T-helper 1 cell treated with Interleukin-12 subunit alpha and Interleukin-12 subunit beta and Interleukin-4 antibody, amounts not matched to agents 30 ng/mL and 1 ng/mL, for 36 hours (primary cell): Measurements from ENCODE around the gene KCNMB2. TPM values are rescaled to one million over a fixed set of nuclear protein-coding genes. Genes with fewer than 3 reads are reported as not detected.

ENCODE experiments used
- intact Hi-C: fragments of 100-400 bp; cut with micrococcal nuclease; formaldehyde crosslinking; loops from one replicate; pipeline ENCODE4 v1.15.1; 2024
- total RNA-seq: library from RNA; stranded (reverse); gene quantifications from 2 replicates; pipeline ENCODE4 v1.2.3, GENCODE V29; 2022

KCNMB2 gene
- total RNA-seq, 1 donor from 2014 or later = not detected

DNA sequence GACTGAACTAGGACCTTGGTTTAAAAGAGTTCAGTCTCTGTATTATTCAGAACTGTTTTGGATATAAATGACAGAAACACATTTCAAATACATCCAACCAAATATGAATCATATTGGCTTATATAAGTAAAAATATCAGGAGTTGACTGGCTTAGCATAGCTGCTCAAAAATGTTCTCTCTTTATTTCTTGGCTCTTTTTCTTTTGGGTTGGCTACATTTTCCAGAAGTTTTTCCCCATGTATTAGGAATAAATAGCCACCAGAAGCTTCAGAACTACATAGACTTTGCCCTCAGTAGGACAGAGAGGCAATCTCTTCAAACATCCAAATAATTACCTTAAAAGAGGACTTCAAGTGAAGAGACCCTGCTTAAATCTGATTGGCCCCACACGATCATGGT is 32.7 kb downstream of the KCNMB2 start:
- intact Hi-C loops = no loop called here

GRCh38 chr3:178569826-178570225 is 33.6 kb downstream of the KCNMB2 start:
- intact Hi-C loops = no loop called here

DNA sequence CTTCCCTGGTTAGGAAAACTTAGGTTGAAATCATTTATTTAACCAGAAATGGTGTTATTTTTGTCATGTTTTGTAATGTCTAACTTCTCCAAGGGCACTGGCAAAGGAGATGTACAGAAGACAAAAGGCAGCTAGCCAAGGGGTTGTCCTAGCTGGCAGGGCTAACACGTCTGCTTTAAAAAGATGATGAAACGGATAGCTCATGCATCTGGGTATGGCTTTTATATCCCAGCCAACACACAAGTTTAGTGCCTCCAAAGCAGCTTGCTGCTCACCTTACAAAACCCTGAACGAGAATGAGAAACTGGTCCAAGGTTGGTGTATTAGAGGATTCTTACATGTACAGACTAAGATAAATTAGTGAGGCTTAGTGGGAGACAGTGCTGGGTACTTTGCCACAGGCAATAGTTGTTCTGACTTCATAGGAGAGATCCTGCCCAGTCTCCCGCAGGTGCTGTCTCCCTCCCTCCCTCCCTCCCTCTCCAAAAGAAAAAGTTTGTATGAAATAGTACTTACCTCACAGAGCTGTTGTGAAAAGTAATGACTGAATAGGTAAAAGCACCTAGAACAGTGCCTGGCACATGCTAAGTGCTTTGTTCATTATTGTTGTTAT is 47.8 kb downstream of the KCNMB2 start:
- intact Hi-C loops = no loop called here

- intact Hi-C loops = no loop called here
Measured at GRCh38 chr3:178584722-178585380, 48.6 kb downstream of the KCNMB2 start.

DNA sequence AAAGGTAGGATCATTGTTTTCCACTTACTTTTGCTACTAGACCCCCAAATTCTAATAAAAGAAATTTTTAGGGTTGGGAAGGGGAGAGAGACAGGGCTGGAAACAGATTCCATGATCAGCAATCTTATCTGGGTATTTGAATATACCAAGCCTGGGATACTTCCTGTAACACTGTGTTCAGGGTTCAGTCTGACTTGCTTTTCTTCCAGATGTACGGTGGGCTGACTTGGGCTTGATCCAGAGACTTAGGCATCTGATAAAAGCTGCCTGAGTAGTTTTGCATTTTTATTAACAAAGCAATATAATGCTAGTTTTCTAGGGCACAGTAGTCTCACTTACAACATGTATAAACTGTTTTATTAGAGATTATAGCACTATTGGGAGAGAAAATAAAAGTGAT is 49.2 kb downstream of the KCNMB2 start:
- intact Hi-C loops = no loop called here

- intact Hi-C loops = no loop called here
Measured at GRCh38 chr3:178586076-178586475, 49.8 kb downstream of the KCNMB2 start.

- intact Hi-C loops = no loop called here
Measured at GRCh38 chr3:178588628-178589027, 52.4 kb downstream of the KCNMB2 start.

DNA sequence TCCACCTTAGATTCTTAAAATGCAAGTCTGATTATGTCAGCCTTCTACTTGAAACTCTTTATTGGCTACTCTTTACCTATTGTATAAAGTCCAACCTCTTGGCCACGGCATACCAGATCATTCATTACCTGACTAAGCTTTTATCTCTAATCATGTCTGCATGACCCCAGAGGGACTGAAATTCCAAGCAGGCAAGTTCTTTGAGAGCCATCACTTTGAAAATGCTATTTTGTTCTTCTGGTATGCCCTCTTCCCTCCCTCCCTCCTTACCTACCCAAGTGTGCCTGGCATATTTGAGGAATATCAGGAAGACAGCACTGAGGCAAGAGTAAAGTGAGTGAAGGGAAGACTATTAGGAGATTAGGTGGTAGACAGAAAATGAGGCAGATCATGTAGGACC is 57.5 kb downstream of the KCNMB2 start:
- intact Hi-C loops = no loop called here

DNA sequence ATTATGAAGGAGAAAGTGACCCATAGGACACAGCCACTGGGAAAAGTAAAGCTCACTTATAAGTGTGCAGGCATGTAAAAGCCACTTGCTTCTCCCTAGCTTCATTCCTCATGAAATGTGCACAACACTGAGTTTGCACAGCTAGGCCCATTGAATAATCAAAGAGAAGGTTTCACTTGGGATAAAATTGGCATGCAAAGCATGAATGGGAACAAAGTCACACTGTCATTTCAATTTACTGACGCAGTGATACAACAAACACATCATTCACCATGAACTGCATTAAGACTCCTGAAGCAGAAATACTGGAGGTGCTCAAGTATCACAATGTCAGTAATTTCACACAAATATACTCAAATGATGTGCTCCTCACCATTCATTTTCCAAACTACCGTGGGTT is 61.1 kb downstream of the KCNMB2 start:
- intact Hi-C loops = no loop called here

- intact Hi-C loops = no loop called here
Measured at GRCh38 chr3:178602856-178603255, 66.6 kb downstream of the KCNMB2 start.

GRCh38 chr3:178603735-178604134 is 67.5 kb downstream of the KCNMB2 start:
- intact Hi-C loops = no loop called here

DNA sequence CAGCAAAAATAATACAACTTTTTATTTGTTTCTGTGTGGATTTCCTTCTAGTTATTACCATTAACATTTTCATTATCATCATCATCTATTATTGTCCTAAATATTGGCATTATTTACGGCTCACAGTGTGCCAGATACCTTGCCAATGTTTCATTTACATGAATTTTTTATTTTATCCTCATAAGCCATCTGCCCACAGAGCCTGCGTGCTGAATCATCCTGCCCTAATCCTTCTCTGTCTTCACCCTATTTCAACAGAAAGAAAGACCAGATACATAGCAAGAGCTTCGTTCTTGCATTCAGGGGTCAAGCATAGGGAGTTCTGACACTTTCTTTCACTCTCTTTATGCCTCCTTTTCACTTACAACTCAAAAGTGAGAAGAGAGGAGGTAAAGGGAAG is 82.0 kb downstream of the KCNMB2 start:
- intact Hi-C loops = no loop called here

- intact Hi-C loops = no loop called here
Measured at GRCh38 chr3:178618896-178619295, 82.7 kb downstream of the KCNMB2 start.

- intact Hi-C loops = no loop called here
Measured at GRCh38 chr3:178623666-178624255, 87.5 kb downstream of the KCNMB2 start.

DNA sequence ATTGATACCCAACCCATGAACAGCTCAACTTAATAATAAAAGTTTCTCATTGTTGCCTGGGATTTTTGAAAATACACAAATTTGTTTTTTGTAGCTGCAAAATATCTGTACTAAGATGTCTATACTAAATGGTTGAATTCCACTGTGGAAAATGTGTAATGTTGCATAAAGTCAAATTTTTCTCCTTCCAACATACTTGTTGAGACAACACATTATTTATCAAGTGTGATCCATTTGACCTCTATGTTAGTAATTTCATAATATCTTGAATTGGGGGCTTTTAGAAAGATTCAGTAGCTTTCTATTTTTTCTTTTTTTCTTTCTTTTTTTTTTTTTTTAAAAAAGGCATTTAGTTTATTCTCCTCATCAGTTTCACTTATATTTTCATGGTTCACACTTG is 88.0 kb downstream of the KCNMB2 start:
- intact Hi-C loops = no loop called here

DNA sequence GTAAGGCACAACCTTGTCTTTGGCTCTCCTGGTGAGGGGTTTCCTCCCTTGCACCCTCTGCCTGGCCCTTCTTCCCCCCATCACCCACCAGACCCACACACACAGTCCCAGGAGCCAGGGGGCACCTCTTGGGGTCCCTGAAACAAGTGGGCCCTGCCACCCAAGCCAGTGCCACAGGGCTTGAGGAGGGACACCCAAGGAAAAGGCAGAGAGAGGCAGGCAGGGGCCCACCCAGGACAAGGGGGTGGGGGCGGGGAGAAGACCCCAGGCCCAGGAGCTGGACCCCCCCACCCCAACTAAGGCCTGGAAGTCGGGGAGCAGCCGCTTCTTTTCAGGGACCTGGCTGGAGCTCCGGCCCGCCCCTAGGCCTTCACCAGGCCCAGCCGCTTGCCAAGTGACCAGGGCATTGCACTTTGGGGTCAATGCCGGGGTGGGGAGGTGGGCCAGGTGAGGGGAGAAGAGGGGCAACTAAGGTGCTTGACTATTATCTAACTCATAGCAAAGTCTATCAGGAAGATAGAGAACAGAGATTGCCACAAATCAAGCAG is 88.9 kb downstream of the KCNMB2 start:
- intact Hi-C loops = no loop called here

DNA sequence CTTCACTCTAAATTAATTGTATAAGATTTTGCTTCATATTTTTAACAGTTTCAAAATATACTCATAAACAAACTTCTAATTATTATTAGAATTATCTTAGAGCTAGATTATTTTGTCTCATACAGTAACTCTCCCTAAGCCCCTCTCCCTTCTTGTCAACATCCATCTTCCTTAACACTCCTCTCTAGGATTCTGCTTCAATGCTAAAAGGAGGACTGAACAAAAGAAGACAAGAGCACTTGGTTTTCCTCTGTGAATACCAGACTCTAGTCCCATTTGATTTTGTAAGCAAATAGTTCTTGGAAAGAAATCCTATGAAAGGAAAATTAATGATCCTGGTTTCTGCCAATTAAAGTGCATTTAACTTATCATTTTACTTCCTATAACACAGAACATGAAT is 91.8 kb downstream of the KCNMB2 start:
- intact Hi-C loops = no loop called here

- intact Hi-C loops = no loop called here
Measured at GRCh38 chr3:178629430-178630178, 93.4 kb downstream of the KCNMB2 start.

DNA sequence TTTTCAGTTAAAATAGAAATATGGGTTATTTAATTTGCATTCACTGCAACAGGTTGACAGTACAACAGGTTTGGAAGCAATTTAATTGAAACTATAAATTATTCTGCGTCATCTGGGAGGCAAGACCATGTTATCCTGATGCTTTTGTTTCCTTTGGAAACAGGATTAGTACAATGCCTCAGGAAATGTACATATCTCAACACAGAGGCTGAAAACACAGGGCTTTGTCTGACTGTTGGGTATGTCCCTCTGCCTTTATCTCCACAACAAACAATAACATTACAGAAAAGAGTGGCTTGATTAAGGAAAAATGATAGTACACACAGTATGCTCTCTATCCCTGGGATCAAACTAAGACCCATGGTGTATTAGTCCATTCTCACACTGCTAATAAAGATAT is 95.7 kb downstream of the KCNMB2 start:
- intact Hi-C loops = no loop called here

- intact Hi-C loops = no loop called here
Measured at GRCh38 chr3:178634975-178635374, 98.7 kb downstream of the KCNMB2 start.

- intact Hi-C loops = no loop called here
Measured at GRCh38 chr3:178637802-178638201, 101.6 kb downstream of the KCNMB2 start.

GRCh38 chr3:178645503-178645902 is 109.3 kb downstream of the KCNMB2 start:
- intact Hi-C loops = no loop called here
